ENCODE results near the gene CHRNB4.
"Not testable (repeated sequence)": the region's sequence is repeated elsewhere in the genome, so short reads cannot be mapped to it uniquely, and the experiment has no call there.

Gene CHRNB4, protein sequence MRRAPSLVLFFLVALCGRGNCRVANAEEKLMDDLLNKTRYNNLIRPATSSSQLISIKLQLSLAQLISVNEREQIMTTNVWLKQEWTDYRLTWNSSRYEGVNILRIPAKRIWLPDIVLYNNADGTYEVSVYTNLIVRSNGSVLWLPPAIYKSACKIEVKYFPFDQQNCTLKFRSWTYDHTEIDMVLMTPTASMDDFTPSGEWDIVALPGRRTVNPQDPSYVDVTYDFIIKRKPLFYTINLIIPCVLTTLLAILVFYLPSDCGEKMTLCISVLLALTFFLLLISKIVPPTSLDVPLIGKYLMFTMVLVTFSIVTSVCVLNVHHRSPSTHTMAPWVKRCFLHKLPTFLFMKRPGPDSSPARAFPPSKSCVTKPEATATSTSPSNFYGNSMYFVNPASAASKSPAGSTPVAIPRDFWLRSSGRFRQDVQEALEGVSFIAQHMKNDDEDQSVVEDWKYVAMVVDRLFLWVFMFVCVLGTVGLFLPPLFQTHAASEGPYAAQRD

DNA sequence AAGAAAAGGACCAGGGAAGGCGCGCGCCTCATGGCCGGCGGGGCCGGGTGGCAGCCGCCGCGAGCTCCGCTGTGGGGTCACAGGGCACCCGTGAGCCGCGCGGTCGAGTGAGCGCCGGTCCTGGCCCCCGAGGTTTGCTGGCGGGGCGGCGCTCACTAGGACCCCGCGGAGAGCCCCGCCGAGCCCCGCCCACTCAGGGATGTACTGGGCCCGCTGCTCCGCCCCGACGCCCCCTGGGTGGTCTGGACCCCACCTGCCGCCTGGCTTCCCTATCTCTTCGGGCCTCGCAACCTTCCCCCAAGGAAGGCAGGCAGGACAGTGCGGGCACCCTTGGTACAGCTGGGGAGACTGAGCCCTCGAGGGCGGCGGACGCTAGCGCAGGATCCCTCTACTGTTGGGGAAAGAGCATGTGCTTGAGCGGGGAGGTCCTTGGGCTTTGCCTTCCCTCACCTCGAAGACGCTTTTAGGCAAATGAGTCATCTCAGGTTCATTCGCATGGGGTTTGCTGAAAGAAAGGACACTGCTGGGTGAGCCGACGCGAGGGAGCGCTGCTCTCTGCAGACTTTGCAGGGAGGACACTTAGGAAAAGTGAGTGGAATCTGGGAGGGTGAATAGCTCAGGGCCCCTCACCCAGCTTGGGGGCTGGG is at the start of gene CHRNB4:
TSS of gene CHRNB4 (minus strand) at position 109 of the 647 bp plus-strand sequence. CDS start at position 32, 77 bp downstream.
- DNase-seq: no peak

DNA sequence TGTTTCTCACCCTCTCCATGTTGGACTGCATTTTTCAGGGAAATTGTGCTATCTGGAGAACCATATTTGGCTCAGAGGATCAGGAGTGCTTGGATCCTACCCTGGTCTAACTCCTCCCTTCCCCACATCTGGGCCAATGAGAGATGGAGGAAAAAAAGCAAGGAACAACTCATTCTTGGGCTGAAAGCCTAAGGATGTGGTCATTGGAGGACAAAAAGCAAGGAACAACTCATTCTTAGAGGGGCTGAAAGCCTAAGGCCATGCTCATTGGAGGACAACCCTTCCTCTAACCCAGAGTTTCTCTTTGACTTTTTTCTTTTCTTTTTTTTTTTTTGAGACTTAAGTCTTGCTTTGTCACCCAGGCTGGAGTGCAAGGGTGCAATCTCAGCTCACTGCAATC is 48.6 kb upstream of the CHRNB4 start:
- no peak for DNase-seq

DNA sequence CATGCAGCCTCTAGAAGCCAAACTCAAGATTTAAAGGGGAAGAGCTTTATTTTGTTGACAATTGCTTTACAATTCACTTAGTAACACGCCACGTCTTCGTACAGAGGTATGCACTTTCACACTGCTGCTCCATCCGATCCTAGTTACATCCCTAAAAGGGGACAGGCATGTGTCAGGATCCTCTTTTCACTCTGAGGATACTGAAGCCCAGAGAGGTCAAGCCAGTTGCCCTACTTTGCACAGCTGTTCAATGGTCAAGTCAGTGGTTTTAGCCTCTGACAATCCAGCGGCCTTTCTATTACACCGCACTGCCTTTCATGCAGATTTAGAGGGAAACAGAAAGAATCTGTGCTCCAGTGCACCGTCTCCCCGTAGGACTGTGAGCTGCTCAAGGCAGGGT is 44.9 kb upstream of the CHRNB4 start:
- DNase-seq: no peak

DNA sequence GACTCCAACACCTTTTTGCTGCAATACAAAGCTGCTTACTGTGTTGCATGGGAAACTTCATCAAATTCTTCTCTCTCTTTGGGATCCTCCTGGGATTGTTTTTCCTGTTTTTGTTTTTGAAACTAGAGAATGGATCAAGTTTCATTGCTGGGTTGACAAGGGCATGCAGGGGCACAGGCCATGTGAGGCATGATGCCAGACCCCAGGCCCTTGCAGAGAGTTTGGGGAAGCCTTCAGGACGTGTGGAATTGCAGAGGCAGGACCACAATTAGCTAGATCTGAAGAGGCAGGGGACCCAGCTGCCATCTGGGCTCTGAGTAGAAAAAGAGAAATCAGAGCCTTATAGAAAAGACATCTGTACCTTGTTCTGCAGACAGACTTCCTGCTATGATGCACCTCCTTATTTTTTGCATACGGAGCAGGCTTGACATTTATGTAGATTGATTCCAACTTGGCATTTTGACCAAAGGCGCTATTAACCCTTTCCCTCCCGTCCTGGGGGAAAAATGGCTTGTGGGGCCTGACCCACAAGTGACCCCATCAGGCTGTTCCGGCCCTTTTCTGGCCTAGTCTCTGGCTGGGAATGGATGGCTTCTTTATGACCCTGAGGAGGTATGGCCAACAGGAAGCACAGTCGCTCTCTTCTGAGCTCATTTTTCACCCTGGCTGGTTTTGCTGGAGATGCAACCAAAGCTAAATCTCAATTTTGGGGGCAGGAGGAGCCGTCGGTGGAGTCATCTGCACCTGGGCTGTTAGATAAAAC is 44.3 kb upstream of the CHRNB4 start:
- DNase-seq: peak; percentile 84

DNA sequence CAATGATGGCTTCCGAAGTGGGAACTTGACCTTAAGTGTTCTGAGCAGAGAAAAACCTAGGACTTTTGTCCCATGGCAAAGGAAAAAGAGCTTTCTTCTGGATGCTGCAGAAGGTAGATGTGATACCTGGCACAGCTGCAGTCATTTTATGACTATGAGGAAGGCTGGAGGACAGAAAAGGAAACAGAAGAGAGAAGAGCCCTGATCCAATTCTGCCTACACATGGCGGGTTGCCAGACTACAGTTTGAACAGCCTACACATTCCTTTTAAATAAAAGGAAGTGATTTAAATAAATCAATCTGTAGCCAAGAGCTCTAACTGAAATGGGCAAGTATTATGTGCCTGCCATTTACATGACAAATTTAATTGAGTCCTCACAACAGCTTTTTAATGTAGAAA is 43.6 kb upstream of the CHRNB4 start:
- DNase-seq: peak; percentile 54

DNA sequence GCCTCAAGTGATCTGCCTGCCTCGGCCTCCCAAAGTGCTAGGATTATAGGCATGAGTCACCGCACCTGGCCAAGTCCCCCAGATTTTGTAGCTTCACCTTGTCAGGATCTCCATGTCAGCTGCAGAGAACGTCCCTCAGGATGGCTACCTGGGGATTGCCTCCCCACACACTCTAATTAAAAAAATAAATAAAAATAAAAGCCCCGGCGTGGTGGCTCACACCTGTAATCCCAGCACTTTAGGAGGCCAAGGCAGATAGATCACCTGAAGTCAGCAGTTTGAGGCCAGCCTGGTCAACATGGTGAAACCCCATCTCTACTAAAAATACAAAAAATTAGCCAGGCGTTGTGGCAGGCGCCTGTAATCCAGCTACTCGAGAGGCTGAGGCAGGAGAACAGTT is 42.6 kb upstream of the CHRNB4 start:
- DNase-seq: not testable (repeated sequence)

DNA sequence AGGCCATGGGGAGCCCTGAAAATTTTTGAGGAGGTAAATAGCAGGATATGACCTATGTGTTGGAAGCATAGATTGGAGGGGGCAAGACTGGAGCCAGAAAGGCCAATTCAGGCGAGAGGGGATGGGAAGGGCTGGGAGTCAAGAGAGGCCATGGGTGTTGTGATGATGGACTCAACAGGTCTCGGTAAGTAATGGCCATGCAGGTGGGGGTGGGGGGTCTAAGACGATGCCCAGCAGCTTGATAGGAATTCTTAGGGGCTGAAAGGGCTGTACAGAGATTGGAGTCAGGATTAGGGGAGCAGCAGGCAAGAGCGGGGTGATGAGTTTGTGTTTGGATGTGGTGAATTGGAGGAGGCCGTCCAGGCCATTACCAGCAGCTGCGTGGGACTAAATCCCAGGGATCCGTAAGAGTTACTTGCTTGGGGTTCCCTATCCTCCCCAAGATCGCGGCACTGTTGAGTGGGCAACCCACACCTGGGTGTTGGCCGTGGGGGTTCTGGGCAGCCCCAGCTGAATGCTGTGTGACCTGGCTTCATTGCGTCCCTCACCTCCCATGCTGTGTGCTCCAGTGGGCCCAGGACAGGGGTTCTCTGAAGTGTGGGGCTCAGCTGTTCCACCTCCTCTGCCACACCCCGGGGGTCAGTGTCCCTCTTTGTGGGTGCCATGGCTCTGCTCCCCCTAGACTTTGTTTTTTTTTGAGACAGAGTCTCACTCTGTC is 41.8 kb upstream of the CHRNB4 start:
- no peak for DNase-seq

DNA sequence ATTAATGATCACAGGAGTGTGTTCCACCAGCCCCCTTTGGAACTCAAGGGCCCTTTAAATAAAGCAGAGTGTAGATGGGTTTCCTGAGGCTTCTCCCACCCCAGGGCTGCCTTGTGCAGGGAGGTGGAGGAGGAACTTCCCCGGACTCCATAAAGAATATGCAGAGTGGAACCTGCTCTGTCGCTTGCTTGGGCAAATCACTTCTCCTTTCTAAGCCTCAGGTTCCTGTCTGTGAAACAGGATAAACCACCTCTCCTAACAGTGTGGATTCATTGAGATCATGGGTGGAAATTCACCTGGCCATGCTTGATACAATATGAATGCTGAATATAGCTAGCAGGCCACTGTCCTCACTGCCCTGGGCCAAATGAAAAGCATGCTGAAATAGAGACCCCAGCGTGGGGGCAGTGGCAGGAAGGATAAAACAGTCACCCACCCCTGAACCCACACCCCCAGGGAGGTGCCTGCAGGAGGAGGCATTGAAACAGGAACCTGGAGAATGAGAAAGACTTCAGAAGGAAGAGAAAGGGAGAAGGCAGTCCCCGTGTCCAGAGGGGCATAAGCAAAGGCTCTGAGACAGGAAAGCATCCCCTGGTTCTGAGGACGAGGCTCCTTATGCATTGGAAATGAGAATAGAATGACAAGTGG is 41.1 kb upstream of the CHRNB4 start:
- DNase-seq: no peak

DNA sequence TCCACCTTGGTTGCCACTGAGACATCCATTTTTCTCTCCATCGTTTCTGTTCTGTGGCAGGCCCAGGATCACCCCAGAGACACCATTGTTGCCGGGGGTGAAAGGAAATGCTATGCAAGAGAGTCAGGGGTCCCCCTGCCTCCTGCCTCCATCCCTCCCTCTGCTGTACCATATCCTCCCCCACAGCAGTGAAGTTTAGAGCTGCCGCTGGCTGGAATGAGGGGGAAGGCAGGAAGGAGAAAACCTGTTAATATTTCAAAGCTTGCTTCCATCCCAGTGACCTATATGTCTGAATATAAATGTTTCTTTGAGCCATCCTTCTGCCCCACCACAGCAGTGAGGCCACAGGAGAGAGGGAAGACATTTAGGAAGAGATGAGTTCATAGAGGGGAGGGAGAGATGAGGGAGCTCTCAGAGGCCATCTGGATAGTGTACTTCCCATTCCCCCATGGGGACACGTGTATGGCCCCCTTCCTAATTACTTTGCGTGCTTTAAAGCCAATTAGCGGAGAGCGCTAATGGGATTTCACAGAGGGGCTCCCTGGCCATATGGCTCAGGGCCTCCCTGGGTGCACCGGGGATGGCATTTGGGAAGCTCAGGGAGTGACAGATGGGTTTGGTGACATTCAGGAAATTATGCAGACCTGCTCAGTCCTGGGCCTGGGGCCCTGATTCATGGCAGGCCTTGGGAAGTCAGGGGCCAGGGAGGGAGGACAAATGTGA is 40.4 kb upstream of the CHRNB4 start:
- peak; percentile 96 for DNase-seq

DNA sequence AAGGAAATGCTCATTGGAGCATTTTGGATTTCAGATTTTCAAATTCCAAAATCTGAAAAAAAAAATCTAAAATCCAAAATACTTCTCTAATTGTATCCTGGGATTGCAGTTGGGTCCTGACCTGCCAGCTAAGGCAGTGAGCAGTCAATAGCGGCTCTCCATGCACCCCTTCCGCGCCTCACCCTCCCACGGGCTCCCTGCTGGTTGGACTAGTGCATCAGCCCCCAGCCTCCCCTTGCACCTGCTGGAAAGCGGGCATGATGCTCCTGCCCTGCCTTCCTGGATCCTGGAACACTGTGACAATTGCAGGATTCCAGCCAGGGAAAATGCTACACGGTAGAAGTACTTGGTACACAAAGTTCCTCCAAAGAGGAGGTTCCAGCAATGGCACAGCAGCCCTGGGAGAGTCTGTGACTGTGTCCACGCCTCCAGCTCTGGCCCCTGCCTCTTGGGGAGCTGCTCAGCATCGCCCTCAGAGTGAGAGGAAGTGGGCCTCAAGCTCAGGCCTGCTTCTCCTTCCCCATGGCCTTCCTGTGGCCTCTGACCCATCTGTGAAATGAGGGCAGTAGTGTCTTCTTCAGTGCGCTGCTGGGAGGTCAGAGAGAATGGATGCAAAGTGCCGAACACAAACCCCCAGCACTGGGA is 39.5 kb upstream of the CHRNB4 start:
- no peak for DNase-seq

DNA sequence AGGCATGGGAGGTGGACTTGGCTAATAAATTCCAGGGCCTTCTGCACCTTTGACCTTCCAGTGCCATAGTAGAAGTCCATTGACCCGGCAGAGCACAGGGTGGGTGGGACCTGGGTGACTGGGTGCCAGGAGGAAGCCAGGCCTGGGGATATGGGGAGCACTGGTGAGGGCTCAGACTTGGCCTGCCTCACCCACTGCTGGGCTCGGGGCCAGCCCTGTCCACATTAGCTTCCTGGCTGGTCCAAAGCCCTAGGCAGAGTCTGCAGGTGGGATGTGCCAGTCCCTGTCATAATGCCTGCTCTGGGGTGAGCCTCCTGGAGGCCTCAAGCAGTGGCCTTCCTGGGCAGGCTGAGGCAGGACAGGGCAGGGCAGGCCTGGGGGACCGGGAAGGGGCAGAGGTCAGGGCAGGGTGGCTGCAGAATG is 38.1 kb upstream of the CHRNB4 start:
- DNase-seq: no peak

DNA sequence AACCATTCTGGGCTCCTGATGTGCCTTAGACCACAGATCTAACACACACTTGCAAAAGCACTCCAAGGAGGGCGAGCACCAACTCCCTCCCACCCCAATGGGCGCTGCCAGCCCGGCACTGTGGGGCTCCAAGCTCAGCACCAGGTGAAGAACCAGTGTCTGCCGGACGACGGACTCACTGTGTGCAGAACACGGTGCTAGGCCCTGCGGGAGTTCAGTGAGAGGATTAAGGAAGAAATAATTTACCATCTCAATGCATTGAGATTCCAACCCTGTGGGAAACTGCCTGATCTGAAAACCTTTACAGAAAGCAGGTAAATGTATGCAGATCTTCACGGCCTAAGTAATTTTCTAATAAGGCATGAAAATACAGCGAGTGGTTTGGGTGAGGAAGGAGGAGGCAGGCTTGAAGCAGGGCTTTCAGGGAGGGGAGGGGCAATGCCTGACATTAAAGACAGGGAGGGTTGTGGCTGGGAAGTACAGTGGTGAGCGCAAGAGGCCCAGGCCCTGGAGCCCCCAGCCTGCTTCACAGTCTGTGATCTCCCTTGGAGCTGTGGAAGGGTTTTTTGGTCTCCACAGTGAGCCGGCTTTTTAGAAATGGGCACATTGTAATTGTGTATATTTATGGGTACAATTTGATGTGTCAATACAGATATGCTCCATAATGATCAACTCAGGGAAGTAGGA is 35.6 kb upstream of the CHRNB4 start:
- no peak for DNase-seq

DNA sequence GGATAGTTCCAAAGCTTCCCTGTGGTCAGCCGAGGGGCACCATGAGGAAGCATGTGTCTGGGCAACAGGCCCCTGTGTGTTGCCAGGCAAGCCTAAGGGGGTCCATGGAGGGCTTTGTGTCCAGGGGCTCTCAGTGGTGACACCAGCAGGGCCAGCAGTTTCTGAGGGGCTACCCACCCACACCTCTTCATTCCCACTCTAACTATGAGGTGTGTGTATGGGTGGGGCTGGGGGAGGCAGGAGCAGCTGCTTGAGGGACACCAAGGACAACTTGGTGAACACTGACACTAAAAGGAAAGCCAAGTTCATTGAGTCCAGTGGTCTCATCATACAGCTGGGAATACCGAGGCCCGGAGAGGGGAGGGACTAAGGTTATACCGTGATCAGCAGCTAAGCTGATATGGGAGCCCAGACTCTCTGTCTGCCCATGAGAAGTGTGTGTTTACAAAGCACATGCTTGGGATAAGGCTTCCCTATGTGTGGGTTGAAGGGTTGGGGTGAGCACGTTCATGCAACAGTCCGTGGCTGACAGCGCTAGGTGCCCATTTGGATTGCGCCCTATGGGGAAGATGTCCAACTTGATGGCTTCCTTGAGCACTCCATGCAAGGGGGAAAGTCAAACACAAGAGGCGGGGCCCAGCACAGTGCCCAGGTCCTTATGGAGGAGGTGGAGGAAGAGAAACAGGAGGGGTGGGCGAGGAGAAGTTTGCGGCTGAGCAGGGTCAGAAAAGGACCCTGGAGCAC is 34.8 kb upstream of the CHRNB4 start:
- no peak for DNase-seq

DNA sequence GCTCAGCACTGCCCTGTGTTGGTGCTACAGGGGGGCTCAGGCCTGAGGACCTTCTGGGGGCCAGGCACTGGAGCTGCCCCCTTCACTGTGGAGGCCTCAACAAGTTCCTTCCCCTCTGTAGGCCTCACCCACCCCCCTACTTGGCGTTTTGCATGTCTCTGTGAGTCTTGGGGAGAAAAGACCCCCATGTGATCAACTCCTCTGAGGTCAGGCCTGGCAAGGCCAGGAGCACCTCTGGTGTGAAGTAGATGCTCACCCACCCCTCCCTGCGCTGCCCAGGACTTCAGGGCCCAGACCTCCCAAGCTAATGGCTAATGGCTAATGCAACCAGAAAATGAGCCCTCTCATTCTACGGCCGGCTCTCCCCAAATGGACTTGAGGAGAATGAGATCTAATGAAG is 34.2 kb upstream of the CHRNB4 start:
- no peak for DNase-seq

DNA sequence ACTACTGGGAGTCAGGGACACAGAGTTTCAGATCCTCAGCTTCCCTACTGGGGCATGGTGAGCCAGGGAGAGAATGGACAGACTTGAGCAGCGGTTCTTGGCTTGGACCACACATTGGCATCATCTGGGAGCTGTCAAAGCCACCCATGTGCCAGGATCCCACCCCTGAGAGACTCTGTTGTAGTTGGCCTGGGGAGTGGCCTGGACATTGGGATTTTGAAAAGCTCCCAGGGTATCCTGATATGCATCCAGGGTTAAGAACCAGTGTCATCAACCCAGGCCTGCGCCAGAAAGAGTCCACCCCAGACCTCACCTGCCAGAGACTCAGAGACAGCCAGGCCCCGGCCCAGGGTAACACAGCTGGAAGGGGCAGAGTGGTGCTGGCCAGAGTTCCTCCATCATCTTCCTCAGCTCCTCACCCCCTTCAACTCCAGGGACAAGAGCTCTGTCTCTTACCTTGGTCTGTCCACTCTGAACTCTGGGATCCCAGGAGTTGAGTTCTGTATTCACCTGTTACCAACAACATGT is 33.0 kb upstream of the CHRNB4 start:
- DNase-seq: no peak

DNA sequence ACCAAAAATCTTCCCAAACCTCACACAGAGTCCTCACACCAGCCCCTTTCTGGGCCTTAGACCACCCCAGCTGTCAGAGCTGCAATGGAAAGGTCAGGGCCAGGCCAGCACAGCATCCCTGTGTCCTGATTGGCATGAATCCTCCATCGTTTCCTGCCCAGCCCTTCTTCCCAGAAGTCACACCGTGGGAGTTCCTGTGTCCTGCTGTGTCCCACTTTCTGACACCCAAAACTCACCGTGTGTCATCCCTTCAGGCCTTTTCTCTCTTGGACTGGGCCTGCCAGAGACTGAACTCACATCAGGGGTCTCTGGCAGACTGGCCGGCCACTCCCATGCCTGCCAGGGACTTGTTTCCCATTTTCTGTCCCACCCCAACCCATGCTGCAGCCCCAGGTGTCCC is 32.5 kb upstream of the CHRNB4 start:
- DNase-seq: no peak

DNA sequence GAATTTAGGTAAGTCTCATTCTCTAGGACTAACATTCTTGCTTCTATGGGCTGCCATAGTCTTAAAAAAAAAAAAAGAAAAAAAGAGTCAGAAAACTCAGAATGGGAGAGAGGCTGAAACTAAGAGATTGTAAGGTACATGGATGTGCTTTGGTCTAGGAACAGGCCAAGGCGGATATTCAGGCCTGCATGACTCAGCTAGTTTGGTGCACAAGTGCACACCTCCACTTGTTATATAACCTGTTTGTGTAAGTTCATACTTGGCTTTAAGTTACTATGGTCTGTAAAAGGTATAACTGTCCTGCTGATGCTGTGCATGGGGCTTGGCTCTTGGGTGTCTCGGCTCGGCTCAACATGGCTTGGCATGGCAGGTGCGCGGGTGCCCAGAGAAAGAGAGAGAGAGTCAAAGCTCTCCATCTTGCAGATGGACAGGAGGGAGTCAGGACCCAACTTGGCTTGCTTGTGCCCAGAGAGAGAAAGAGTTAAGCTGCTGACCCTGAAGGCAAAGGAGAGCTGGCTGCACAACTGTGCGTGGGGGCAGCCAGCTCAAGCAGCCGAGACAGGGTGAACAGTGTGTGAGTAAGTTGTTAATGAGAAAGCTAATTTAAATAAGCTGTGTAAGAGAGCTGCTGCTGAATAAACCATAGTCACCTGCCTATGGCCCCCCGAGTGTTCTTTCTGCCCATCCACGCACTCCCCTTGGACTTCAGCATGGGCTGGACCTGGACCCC is 31.4 kb upstream of the CHRNB4 start:
- DNase-seq: no peak

DNA sequence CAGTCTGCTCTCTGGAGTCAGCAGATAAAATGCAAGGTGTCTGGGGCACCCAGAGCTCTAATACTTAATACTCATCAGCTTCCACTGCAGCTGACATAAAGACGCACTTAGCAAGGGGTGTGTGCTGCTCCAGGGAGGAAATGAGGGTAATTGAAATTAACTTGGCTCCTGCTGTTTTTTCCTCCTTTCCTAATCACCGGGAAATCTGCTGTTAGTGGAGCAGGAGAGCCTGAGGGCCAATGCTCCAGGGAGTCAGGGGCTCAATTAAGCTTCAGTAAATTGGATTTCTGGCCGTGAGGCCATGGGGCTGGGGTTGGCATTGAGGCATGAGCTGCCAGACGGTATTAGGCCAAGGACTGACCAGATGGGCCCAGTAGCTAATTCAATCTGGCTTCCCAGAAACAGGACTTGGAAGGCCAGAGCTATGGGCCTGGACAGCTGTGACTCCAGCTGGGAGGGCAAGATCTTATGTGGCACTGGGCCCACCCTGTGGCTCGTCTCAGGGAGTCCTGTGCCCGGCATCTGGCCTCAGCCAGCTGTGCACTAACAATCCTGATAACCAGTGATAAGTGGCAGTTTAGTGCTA is 30.7 kb upstream of the CHRNB4 start:
- DNase-seq: peak; percentile 56
